Activated naive CD8-positive, alpha-beta T cell treated with anti-CD3 and anti-CD28 coated beads, Interleukin-2, amount 50 U/mL, for 24 hours (primary cell): ENCODE data around the gene ZCCHC2.

ENCODE experiments used
- ATAC-seq: fragments of 150-1000 bp; cut with Tn5 transposase; one replicate; pipeline ENCODE4 v1.10.0; 2021
- DNase-seq: peaks from one replicate; pipeline ENCODE4 v3.0.0; 2021
- H3K27ac Mint-ChIP-seq: one replicate; pipeline ENCODE4 v1.8.0; 2021; ENCODE audit warnings: mild to moderate bottlenecking, mixed read lengths
- H3K27me3 Mint-ChIP-seq: one replicate; pipeline ENCODE4 v1.8.0; 2021; ENCODE audit warnings: mixed read lengths
- H3K36me3 Mint-ChIP-seq: one replicate; pipeline ENCODE4 v1.8.0; 2021; ENCODE audit warnings: low read depth, mixed read lengths
- H3K4me1 Mint-ChIP-seq: one replicate; pipeline ENCODE4 v1.8.0; 2021; ENCODE audit warnings: mixed read lengths
- H3K4me3 Mint-ChIP-seq: one replicate; pipeline ENCODE4 v1.8.0; 2021; ENCODE audit warnings: mild to moderate bottlenecking, moderate library complexity, mixed read lengths
- H3K9me3 Mint-ChIP-seq: one replicate; pipeline ENCODE4 v1.8.0; 2021; ENCODE audit warnings: mixed read lengths

The ZCCHC2 gene

DNA sequence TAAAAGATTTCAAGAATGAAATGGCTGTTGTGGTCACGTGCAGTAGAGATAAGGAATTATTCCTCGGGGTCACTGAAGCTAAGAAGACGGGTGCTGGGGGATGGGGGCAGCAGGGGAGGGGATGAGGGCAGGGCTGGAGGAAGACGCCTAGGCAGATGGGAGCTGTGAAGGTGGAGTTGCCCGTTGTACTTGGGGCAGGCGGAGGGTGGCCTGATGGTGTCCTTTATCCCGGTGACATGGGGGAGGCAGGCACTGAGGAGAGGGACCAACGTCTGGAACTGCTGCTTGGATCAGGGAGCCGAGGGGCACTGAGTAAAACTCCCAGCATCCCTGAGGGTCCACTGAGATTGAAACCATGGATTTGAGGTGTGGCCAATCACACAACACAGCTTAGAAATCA is 64.9 kb downstream of the ZCCHC2 start:
- DNase-seq = no peak
- Mint-ChIP-seq H3K27ac (no peak overlapping the region), H3K4me3 (no peak overlapping the region), H3K4me1 (peaks cover 39% of the 10 kb centered on the region), H3K36me3 (peaks cover 14% of the 10 kb centered on the region), H3K27me3 (peaks cover 5% of the 10 kb centered on the region), H3K9me3 (no peaks in the 10 kb centered on the region)
- ATAC-seq = no peak

DNA sequence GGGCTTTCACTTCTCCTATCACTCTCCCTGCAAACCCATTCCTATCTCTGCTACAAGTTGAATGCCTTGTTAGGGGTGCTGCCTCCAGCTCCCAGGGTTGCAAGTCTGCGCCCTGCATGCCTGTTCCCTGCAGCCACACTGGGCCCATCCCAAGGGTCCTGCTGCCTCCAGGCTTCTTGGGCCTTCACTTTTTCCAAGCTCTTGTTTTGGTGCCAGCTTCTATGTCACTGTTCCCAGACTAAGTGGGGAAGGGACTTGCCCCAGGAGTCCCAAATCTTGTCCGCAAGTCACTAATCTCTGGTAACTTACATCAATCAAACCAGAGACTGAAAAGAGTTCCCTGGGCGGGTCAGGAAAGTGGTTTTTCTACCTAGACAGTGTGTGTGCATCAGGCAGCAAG is 65.4 kb downstream of the ZCCHC2 start:
- no peak for DNase-seq
- Mint-ChIP-seq H3K36me3 (peaks cover 14% of the 10 kb centered on the region), H3K4me1 (peaks cover 38% of the 10 kb centered on the region), H3K9me3 (no peaks in the 10 kb centered on the region), H3K27me3 (peaks cover 7% of the 10 kb centered on the region), H3K27ac (no peak overlapping the region), H3K4me3 (no peak overlapping the region)
- ATAC-seq = no peak

DNA sequence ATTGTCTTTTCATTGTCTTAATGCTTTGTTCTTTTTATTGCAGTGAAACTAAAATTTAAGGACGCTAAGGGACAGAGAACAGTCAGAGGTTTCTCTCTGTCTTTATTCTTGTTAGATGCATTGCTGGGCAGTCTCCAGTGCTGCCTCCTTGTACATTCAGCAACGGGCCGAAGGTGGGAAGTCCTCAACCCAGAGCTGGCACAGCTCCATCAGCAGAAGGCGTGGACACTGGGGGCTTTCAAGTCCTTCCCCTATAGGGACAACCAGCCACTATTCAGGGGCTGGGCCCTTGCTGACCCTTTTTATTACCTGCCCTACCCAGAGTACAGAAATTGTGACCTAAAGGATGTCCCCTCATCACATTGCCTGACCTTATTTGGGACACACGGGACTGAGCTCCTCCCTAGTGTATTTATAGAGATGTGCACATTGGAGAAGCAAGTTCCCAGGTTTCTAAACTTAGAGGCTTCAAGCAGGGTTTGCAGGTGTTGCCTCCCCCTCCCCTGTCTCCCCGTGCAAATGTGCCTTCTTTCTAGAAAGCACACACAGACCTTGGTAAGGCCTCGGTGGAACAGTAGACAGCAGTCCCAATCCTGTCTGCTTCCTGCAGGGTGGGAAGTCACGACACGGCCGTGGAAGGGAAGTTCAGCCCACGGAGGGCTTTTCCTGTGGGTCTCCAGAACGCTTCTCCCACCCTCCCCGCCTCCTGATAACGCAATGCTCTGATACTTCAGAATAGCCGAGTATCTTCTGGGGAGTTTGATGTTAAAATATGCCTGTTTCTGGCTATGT is 68.2 kb downstream of the ZCCHC2 start:
- no peak for DNase-seq
- Mint-ChIP-seq H3K36me3 (peaks cover 2% of the 10 kb centered on the region), H3K9me3 (no peaks in the 10 kb centered on the region), H3K27ac (no peak overlapping the region), H3K4me1 (peaks cover 12% of the 10 kb centered on the region), H3K27me3 (peaks cover 13% of the 10 kb centered on the region), H3K4me3 (no peak overlapping the region)
- ATAC-seq = no peak

DNA sequence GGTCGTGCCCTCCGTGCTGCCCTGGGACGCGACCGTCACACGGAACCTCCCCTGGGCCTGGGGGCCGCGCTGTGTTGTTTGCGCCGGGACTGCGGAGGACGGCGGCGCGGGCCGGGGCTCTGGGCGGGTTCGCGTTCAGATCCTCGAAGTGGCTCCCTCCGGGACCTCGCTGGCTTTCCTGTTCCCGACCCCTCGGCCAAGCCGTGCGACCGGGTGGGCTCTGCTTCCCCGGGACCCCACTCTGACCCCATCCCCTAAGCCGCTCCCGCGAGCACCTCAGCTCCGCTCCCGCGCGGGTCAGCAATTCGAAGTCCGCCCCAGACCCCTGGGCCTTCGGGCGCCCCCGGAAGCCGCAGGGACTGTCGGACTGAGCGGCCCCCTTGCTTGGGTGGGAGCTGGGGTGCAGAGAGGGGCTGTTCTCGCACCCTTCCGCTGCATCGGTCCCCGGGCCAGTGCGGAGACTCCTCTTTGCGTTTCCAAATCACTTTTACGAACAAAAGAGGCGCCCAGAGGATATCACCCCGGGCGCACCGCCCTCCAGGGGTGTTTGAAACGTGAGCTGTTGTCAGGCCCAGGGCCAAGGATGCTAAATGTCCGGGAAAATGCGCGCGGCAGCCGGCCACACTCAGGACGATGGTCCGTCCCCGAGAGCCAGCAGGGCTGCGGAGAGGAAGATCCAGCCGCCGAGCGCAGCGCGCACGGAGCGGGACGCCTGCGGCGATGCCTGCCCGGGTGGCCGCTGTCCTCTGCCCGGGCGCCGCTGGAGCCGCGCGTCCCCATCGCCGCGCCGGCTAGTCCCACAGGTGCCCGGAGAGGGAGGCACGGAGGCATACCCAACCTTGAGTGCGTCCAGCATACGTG is 73.5 kb downstream of the ZCCHC2 start:
- Mint-ChIP-seq H3K4me1 (peaks cover 7% of the 10 kb centered on the region), H3K36me3 (no peaks in the 10 kb centered on the region), H3K27ac (no peak overlapping the region), H3K27me3 (peaks cover 55% of the 10 kb centered on the region), H3K9me3 (no peaks in the 10 kb centered on the region), H3K4me3 (peak overlapping the region; percentile 50)
- no peak for DNase-seq
- peak; percentile 28 for ATAC-seq

DNA sequence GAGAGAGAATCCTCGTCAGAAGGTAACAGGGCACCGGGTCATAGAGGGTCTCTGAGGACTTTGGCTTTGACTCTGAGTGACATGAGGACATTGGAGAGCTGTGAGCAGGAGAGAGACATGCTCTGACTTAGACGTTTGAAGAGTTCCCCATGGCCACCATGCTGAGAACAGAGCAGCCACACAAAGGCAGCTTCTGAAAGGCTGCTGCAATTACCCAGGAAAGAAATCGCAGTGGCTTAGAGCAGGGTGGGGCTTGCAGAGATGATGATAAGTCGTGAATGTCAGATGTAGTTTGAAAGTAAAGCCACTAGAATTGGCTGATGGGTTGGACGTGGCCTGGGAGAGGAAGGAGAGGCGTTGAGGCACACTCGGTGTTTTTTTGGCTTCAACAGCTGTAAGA is 79.0 kb downstream of the ZCCHC2 start:
- ATAC-seq (no peak), DNase-seq (no peak)
- no peaks in the 10 kb centered on the region for H3K9me3 Mint-ChIP-seq
- no peak overlapping the region for H3K27ac Mint-ChIP-seq
- no peak overlapping the region for H3K4me3 Mint-ChIP-seq
- H3K36me3 Mint-ChIP-seq = no peaks in the 10 kb centered on the region
- H3K4me1 Mint-ChIP-seq = peaks cover 5% of the 10 kb centered on the region
- peaks cover 59% of the 10 kb centered on the region for H3K27me3 Mint-ChIP-seq

DNA sequence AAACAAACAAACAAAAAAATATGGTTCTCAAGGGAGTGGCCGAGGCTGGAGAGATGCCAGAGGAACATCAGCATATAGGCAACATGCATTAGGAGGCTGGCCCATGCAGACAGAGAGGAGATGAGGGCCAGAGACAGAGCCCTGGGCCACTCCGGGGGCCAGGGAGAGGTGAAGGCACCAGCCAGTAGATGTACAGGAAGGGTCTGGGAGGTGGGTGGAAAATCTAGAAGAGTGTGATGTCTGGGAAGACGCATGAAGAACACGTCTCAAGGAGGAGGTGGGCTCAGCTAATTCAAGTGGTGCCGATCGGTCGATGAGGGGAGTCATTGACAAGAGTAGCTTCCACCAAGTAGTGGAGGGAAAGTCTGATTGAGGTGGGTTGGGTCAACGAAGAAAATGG is 79.9 kb downstream of the ZCCHC2 start:
- Mint-ChIP-seq H3K9me3 (no peaks in the 10 kb centered on the region), H3K27ac (no peak overlapping the region), H3K4me1 (no peaks in the 10 kb centered on the region), H3K36me3 (no peaks in the 10 kb centered on the region), H3K27me3 (peaks cover 53% of the 10 kb centered on the region), H3K4me3 (no peak overlapping the region)
- DNase-seq = no peak
- no peak for ATAC-seq

GRCh38 chr18:62603211-62603610 is 80.4 kb downstream of the ZCCHC2 start:
- Mint-ChIP-seq H3K4me1 (peaks cover 2% of the 10 kb centered on the region), H3K27ac (no peak overlapping the region), H3K27me3 (peaks cover 50% of the 10 kb centered on the region), H3K36me3 (no peaks in the 10 kb centered on the region), H3K9me3 (no peaks in the 10 kb centered on the region), H3K4me3 (no peak overlapping the region)
- ATAC-seq = no peak
- no peak for DNase-seq

DNA sequence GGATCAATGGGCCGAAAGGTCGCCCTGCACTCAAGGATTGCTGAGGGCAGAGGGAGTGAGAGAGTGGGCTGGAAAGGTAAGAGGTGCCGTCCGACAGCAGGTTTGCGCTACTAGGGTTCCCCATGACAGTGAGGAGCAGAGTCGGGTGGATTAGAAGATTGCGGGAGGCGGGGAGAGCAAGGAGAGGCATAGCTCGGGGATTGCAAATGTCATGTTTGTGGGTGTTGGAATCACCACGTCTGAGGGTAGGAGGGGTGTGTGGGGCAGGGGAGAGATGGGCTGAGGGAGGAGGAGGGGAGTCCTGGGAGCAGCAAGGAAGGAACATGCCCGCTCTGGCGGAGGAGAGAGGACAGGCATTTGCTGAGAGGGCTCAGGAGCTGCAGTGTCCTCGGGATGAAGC is 81.2 kb downstream of the ZCCHC2 start:
- ATAC-seq (no peak), DNase-seq (no peak)
- H3K4me3 Mint-ChIP-seq = no peak overlapping the region
- no peak overlapping the region for H3K27ac Mint-ChIP-seq
- peaks cover 42% of the 10 kb centered on the region for H3K27me3 Mint-ChIP-seq
- peaks cover 3% of the 10 kb centered on the region for H3K4me1 Mint-ChIP-seq
- H3K9me3 Mint-ChIP-seq = no peaks in the 10 kb centered on the region
- no peaks in the 10 kb centered on the region for H3K36me3 Mint-ChIP-seq

DNA sequence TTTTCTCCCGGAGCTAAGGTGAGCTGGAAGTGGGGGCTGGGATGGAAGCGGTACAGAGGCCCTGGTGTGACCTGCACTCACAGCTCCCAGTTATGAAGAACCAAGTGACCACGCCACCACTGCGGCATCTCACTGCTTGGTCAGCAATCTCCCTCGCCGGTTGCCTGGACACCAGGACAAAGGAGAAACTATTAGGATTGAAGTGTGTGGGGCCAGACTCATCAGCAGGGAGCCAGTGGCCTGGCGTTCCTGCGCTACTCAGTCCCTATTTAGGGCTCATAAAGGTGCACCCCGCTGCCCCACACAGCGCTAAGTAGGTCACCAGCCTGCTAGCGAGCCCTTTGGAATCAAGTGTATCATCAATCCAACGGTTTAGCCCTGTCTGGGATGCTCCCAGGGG is 82.9 kb downstream of the ZCCHC2 start:
- Mint-ChIP-seq H3K9me3 (no peaks in the 10 kb centered on the region), H3K27ac (no peak overlapping the region), H3K27me3 (peaks cover 29% of the 10 kb centered on the region)

DNA sequence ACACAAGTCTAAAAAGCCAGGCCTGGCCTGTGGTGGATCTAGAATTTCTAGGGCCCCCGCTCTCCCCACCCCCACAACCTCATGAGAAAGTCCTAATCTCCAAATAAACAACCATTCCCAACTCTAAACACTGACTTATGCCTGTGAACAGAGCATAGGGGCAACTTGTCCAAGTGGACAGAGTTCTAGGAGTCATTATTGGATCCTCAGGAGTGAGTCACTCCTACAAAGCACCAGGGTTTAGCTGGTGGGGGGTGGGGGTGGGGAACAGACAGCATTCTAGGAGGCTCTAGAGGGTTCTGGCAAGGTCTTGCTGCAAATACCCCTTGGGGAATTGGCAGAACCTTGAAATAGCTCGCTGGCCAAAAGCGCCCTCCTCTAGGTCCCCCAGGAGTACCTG is 83.3 kb downstream of the ZCCHC2 start:
- H3K9me3 Mint-ChIP-seq = no peaks in the 10 kb centered on the region
- no peak overlapping the region for H3K27ac Mint-ChIP-seq
- peaks cover 27% of the 10 kb centered on the region for H3K27me3 Mint-ChIP-seq
- DNase-seq = no peak
- no peaks in the 10 kb centered on the region for H3K36me3 Mint-ChIP-seq
- peaks cover 3% of the 10 kb centered on the region for H3K4me1 Mint-ChIP-seq
- H3K4me3 Mint-ChIP-seq = no peak overlapping the region
- no peak for ATAC-seq

More for the DNA sequence above, 82.9 kb downstream of the ZCCHC2 start:
- Mint-ChIP-seq H3K4me3 (no peak overlapping the region), H3K4me1 (peaks cover 3% of the 10 kb centered on the region), H3K36me3 (no peaks in the 10 kb centered on the region)
- ATAC-seq (no peak), DNase-seq (no peak)

DNA sequence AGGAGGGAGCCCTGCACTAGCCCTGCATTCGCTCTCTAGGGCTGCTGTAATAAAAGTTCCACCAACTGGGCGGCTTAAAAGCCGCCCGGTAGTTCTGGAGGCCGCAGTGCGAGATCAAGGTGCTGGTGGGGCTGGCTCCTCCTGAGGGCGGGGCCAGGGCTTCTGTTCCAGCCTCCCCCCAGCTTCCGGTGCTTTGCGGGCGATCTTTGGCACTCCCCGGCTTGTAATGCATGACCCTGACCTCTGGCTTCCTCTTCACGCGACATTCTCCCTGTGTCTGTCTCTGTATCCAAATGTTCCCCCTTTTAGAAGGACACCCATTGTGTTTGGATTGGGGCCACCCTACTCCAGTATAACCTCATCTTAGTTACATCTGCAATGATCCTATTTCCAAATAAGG is 84.5 kb downstream of the ZCCHC2 start:
- H3K27ac Mint-ChIP-seq = no peak overlapping the region
- ATAC-seq = no peak
- H3K36me3 Mint-ChIP-seq = no peaks in the 10 kb centered on the region
- peaks cover 16% of the 10 kb centered on the region for H3K27me3 Mint-ChIP-seq
- DNase-seq = no peak
- peaks cover 3% of the 10 kb centered on the region for H3K4me1 Mint-ChIP-seq
- H3K9me3 Mint-ChIP-seq = no peaks in the 10 kb centered on the region
- no peak overlapping the region for H3K4me3 Mint-ChIP-seq

DNA sequence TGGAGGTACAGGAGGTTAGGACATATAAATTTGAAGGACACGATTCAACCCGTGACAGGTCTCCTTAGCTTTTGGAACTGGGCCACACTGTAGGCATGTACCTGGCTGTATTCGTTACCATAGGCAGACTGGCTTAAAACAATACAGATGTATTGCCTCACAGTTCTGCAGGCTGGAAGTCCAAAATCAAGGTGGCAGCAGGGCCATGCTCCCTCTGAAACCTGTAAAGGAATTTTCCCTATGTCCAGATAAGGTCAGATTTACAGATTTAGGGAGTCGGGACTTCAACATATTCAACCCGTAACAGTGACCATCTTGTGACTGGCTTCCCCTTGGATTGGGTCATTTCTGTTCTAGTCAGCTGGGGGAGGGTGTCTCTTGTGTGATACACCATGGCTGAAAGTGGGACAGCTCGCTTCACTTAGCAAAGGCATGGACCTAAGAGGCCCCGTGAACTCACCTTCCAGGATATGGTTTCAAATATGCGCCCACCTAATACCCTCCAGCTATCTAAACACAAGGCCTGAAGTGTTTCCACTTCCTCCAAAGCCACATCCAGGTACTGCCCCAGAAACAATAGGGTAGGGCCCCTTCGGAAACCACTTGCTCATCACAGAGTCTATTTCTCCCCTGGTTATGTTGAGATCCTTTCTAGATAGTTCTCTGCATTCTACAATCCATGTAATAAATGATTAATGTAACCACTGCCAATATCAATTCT is 85.0 kb downstream of the ZCCHC2 start:
- H3K4me3 Mint-ChIP-seq = no peak overlapping the region
- no peaks in the 10 kb centered on the region for H3K36me3 Mint-ChIP-seq
- no peaks in the 10 kb centered on the region for H3K9me3 Mint-ChIP-seq
- peaks cover 3% of the 10 kb centered on the region for H3K4me1 Mint-ChIP-seq
- DNase-seq (no peak), ATAC-seq (peak; percentile 23)
- H3K27ac Mint-ChIP-seq = no peak overlapping the region
- H3K27me3 Mint-ChIP-seq = peaks cover 11% of the 10 kb centered on the region

DNA sequence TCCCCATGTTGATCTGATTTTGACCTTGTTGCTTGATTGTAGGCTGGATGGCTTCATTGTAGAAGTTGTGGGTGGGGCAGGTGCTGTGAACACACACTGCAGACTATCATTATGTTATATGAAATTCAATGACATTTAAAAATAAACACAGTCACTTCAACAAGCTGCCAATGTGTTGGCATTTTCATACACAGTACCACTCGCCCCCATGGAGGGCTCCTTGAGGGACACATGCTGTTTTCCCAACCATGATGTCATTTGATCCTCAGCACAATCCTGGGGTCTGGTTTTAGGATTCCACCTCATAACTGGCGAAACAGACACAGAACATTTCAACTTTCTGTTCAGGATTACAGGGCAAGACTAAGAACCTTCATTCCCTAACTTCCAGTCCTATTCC is 86.9 kb downstream of the ZCCHC2 start:
- DNase-seq (no peak), ATAC-seq (no peak)
- Mint-ChIP-seq H3K9me3 (no peaks in the 10 kb centered on the region), H3K36me3 (no peaks in the 10 kb centered on the region), H3K27ac (no peak overlapping the region), H3K27me3 (peaks cover 8% of the 10 kb centered on the region), H3K4me1 (peaks cover 3% of the 10 kb centered on the region), H3K4me3 (no peak overlapping the region)

DNA sequence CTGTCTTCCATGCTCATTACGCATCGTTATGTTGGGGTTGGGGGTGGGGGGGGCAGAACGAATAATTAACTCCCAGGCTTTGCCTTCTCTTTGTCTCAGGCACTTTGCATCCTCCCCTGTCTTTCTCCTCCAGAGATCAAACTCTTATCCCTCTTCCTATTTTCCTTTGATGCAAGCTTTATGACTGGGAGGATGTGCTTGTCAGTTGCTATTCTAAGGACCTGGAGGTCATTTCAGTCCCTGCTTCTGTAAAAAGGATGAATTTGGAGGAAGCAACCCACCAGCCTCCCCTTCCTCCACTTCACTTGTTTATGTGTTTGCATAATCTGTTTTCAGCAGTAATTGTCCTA is 87.5 kb downstream of the ZCCHC2 start:
- Mint-ChIP-seq H3K4me3 (no peak overlapping the region), H3K27ac (no peak overlapping the region), H3K4me1 (peaks cover 3% of the 10 kb centered on the region), H3K9me3 (no peaks in the 10 kb centered on the region), H3K27me3 (peaks cover 11% of the 10 kb centered on the region), H3K36me3 (no peaks in the 10 kb centered on the region)
- DNase-seq (no peak), ATAC-seq (no peak)
